Colon (tissue), 2 donors: Measurements from ENCODE around the gene BCL7A.

Experiments
- FAIRE-seq: peaks from 2 replicates; lab custom pipeline; 2012; peaks lifted over from hg19 to GRCh38; lab: Jason Lieb, UNC
- donor health status: control.
- donor health status: control.

BCL7A gene

GRCh38 chr12:122001466-122002209 lies 20.0 kb upstream of the BCL7A start:
- FAIRE-seq, result no peak

- FAIRE-seq, result no peak
Measured at GRCh38 chr12:122003651-122004611, 17.8 kb upstream of the BCL7A start.

DNA sequence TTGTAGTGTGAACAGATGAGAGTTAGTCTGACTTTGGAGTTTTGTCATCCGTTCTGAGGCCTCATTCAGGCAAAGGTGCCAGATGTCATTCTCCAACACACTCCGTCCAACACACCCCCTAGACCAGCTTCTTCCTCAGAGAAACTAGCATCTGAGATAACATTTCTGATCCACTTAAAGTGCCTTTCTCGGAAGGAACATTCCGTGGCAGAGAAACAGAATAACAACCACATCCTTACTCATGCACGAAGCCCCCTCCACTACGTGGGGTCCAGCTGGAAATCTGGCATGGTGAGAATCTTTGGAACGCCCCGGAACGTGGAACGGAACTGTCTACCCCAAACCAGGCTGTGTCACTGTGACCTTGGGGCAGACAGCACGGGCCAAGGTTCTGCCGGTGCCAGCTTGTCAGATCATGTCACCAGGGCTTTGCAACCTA lies 17.0 kb upstream of the BCL7A start:
- FAIRE-seq, result no peak

GRCh38 chr12:122005252-122005776 lies 16.4 kb upstream of the BCL7A start:
- no peak for FAIRE-seq

GRCh38 chr12:122006186-122006926 lies 15.3 kb upstream of the BCL7A start:
- no peak for FAIRE-seq

GRCh38 chr12:122009741-122010140 lies 11.9 kb upstream of the BCL7A start:
- no peak for FAIRE-seq

- FAIRE-seq, result no peak
Measured at GRCh38 chr12:122012184-122012583, 9.5 kb upstream of the BCL7A start.

- no peak for FAIRE-seq
Measured at GRCh38 chr12:122013136-122013535, 8.5 kb upstream of the BCL7A start.

DNA sequence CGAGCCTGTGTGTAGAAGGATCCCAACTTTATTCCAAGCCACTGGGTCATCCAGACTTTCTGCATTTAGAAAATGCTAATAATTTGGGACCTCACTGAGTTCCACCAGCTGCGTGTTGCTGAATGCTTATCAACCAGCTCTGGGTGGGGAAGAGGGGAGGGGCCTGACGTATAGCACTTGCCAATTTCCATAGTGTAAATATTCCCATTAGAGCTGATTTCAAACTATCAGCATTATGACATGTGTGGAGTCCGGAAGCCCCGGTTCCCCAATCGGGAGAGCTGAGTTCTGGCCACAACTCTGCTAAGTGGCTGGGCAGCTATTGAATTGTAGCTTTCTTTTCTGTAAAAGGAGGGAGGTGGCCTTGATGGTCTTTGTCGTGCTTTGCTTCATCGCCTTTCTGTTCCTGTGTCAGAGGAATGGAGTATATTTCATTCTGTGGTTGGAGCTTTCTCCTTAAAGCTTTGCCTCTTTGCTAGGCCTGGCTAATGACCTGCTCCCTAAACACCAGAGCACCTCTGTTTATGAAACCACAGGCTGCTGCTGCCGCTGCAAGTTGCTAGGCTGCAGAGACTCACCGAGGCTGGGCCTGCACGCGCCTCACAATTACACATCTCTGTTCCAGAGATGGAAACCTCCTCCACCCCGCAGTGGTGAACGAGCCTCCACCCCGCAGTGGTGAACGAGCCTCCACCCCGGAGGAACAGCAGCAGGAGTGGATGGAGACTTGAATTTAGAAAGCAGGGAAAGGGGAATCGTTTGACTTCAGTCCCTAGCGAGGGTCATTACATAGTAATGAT lies 7.7 kb upstream of the BCL7A start:
- no peak for FAIRE-seq

GRCh38 chr12:122014781-122015180 lies 6.9 kb upstream of the BCL7A start:
- no peak for FAIRE-seq

GRCh38 chr12:122018457-122018856 lies 3.2 kb upstream of the BCL7A start:
- no peak for FAIRE-seq

DNA sequence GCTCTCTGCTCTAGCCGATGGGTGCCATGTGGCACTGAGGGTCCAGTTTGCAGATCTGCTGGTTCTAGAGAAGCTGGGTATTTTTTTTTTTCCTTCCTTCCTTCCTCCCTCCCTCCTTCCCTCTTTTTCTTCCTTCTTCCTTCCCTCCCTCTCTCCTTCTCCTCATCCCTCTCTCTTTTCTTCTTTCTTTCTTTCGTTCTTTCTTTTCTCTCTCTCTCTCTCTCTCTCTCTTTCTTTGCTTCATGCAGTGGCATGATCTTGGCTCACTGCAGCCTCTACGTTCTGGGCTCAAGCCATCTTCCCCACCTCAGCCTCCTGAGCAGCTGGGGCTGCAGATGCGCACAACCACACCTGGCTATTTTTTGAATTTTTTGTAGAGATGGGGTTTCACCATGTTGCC lies 2.7 kb upstream of the BCL7A start:
- FAIRE-seq, result no peak

DNA sequence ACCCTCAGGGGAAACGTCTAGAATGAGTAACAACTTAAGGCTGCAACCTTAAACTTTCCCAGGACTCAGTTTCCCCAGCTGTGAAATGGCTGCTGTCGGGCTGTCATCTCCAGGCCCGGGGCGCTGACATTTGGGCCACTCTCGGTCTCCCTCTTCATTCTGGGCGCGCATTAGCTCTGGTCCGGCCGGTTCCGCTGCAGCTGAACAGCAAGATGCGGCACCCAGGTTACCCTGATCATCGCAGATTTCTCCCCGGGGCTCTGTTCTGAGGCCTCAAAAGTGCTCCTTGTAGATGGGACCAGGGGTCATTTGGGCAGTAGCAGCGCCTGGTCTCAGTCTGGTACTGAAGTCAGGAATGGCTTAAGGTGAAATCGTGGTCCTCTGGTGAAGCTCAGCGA lies 890 bp upstream of the BCL7A start:
- no peak for FAIRE-seq

DNA sequence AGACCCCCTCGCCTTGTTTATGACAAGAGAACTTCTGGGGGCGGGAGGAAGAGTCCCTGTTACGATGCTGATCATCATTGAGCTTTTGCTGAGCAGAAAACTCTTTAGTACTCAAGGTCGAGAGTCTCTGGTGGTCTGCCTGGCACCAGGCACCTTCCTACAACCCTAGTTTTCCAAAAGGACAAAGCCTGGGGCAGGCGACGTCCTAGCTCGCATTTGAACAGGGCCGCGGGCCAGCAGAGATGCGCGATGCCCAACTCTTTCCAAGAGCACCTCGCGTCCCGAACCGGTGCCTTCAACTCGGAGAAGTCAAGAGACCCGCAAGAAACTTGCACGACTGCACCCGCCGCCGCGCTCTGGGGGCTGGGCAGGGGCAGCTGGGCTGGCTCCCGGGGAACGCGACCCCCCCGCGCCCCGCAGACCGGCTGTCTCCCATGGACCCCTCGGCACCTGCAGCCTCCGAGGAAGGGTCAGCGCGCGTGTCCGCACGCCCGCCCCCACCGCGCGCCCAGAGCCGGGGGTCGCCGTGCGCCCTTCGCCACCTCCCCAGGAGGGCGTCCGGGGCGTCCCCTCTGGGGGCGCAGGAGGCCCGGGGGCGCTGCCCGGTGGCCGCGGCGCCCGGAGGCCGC lies 377 bp upstream of the BCL7A start:
- FAIRE-seq, result no peak

GRCh38 chr12:122022393-122023338 lies 982 bp downstream of the BCL7A start:
- FAIRE-seq, result no peak

GRCh38 chr12:122023339-122024131 lies 1.9 kb downstream of the BCL7A start:
- no peak for FAIRE-seq

- FAIRE-seq, result no peak
Measured at GRCh38 chr12:122024132-122024785, 2.6 kb downstream of the BCL7A start.

DNA sequence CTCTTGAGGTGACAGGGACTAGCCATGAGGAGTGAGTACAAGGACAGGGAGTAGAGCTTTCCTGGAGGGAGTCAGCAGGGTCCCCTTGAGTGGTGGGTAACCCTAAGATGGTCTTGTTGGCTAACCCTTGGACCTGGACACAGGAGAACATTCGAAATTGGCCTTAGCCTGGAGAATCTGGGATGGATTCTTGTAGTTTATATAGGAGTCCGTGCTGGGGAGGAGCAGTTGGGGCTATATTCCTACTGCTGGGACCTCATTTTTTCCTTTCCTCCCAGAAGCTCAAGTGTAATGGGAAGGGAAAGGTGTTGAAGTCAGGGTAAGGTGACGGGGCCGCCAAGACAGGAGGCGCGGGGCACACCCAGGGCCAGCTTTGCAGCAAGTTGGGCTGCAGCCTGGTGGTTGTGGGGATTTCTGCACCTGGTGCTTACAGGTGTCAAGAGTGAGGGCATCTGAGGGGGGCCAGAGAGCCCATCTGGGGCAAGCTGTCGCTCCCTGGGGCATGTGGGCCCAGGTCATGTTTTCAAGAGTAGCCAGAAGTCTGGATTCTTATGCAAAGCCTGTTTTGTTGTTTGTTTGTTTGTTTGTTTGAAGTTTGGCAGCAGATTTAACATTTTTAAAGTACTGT lies 5.1 kb downstream of the BCL7A start:
- no peak for FAIRE-seq
